ENCODE data around the gene MYL5.

The MYL5 gene

DNA sequence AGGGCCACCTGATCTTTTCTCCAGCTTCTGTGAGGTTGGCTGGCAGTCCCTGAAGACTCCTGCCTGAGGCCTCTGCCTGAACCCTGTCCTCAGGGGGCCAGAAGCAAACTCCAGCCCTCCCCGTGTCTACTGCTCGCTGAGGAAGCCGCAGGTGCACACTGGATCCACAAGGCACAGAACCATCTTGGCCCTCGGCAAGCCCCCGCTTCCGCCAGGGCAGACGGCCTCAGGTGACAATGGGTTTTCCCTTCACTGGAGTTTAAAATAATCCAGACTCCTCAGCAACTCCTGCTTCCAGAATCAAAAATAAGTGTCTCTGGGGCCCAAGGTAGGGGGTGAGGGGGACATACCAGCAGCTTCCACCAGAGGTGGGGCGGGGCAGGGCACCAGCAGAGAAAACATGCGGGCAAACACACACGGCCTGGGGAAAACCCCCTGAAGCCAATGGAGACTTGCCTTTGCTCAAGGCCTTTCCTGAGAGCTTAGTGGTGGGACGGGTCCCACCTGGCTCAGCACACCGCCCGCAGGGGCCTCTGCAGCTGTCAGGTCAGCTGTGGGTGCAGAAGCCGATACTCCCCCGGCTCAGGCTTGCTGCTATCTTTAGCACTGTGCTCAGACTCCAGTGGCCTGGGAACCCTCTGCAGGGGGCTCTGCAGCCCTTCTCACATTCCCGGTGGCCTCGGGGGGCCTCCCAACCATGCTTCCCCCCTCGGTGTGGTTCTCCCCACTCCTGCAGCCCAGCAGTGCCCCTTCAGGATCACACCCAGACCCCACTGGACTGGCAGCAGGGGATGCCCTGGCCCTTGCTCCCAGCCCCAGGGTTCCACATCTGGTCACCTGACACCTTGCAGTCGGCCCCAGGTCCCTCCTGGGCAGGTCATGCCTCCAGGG lies 1.9 kb downstream of the MYL5 start:
- TF ChIP-seq, protein P1, sequence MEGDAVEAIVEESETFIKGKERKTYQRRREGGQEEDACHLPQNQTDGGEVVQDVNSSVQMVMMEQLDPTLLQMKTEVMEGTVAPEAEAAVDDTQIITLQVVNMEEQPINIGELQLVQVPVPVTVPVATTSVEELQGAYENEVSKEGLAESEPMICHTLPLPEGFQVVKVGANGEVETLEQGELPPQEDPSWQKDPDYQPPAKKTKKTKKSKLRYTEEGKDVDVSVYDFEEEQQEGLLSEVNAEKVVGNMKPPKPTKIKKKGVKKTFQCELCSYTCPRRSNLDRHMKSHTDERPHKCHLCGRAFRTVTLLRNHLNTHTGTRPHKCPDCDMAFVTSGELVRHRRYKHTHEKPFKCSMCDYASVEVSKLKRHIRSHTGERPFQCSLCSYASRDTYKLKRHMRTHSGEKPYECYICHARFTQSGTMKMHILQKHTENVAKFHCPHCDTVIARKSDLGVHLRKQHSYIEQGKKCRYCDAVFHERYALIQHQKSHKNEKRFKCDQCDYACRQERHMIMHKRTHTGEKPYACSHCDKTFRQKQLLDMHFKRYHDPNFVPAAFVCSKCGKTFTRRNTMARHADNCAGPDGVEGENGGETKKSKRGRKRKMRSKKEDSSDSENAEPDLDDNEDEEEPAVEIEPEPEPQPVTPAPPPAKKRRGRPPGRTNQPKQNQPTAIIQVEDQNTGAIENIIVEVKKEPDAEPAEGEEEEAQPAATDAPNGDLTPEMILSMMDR (conservative IDR thresholded peaks at IDR 0.05; ENCODE audit: low read depth, low read length): no peak
- no peak overlapping the region for H3K4me3 ChIP-seq (ENCODE audit: low read depth, low read length)
- no peak for DNase-seq (ENCODE audit: low read depth)

DNA sequence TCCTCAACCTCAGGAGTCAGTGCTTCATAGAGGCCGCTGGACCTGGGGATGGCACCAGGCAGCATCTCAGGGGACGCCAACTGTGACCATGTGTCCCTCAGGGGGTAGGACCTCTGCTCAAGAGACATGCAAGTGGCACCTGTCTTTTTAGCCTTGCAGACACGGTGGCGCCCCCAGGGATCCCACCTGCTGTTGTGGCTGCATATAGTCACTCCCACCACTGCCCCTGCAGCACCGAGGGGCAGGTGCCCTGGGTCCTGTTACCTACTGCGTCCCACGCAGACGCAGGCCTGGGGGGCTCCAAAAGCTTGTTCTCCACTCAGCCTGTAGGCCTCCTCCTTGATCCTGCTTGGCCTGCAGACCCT lies 2.5 kb downstream of the MYL5 start:
- TF ChIP-seq, protein P1 (conservative IDR thresholded peaks at IDR 0.05; ENCODE audit: low read depth, low read length): no peak
- no peak for DNase-seq (ENCODE audit: low read depth)
- no peak overlapping the region for H3K4me3 ChIP-seq (ENCODE audit: low read depth, low read length)

DNA sequence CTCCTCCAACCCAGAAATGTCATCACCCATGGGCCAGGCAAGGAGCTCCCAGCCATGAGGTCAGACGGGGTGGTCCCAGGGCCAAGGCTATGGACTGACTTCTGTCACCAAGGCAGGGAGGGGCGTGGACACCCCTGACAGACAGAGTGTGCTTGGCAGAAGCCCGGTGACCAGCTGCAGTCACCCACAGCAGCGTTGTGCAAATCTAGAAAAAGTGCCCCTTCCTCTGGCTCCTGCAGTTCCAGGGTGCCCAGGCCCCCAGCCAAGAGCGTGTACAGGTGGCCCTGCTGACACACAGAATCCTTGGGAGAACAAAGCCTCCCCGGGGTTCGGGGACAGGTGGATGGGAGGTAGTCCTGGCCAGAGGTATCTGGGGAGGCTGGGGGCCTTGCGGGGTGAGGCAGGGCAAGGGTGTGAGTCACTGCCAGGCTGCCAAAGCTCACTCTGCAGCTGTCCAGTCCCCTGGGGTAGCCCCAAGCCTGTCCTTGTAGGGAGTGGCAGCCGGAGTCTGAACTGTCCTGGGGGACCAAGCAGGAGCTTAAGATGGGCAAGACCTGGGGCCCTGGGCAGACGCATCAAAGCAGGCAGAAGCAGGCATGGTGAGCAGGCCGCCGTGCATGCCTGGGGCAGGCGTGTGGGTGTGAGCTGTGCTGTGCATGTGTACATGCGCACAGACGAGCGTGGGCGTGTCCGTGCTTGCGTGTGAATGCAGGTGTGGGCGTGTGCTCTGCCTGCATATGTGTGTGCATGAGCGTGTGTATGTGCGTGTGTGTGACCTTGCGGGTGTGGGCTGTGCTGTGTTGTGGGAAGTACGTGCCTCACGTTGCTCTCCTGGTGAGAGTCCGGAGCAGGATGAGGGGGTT lies 3.3 kb downstream of the MYL5 start:
- H3K4me3 ChIP-seq (ENCODE audit: low read depth, low read length): no peak overlapping the region
- TF ChIP-seq, protein P1 (conservative IDR thresholded peaks at IDR 0.05; ENCODE audit: low read depth, low read length): no peak
- DNase-seq (ENCODE audit: low read depth): no peak

DNA sequence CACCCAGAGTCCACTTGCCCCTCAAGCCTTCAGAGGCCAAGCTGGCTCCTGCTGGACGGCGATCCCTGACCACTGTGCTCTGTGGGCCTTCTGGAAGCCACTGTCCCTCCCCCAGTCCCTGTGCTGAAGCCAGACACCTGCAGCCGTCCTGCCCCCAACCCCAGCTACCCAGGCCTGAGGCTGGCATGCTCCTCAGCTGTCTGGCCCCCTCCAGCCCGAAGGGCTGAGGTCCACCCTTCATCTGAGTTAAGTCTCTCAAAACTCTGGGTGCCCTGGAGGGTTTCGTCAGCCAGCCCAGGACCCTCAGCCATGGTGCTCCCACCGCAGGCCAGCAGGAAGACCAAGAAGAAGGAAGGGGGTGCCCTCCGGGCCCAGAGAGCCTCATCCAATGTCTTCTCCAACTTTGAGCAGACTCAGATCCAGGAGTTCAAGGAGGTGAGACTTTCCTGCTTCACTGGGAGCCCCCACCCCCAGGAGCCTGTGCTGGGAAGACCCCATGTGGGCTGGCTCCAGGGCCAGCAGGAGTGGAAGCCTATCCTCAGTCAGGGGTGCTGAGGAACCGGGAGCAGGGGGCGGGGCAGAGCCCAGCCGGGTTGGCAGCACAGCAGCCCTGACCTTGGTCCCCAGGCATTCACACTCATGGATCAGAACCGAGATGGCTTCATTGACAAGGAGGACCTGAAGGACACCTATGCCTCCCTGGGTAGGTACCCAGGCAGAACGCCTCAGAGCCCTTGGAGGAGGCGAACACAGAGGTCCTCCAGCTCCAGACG lies 4.2 kb downstream of the MYL5 start:
- no peak for DNase-seq (ENCODE audit: low read depth)
- no peak overlapping the region for H3K4me3 ChIP-seq (ENCODE audit: low read depth, low read length)
- TF ChIP-seq, protein P1 (conservative IDR thresholded peaks at IDR 0.05; ENCODE audit: low read depth, low read length): no peak

DNA sequence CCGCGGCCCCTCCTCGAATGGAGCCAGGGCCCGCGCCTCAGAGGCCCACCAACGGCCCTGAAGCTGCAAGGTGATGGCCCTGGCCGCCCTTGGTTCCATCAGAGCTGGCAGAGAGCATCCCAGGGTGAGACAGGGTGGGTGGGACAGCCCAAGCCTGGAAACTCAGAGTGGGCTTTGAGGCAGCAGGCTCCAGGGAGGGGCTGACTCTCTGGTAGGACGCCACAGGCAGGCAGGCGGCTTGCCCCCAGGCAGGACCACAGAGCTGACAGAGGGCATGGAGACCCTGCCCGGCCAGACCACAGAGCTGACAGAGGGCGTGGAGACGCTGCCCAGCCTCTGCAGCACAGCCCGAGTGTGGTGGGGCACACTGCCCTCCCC lies 4.8 kb downstream of the MYL5 start:
- H3K4me3 ChIP-seq (ENCODE audit: low read depth, low read length): no peak overlapping the region
- TF ChIP-seq, protein P1 (conservative IDR thresholded peaks at IDR 0.05; ENCODE audit: low read depth, low read length): no peak
- DNase-seq (ENCODE audit: low read depth): no peak

DNA sequence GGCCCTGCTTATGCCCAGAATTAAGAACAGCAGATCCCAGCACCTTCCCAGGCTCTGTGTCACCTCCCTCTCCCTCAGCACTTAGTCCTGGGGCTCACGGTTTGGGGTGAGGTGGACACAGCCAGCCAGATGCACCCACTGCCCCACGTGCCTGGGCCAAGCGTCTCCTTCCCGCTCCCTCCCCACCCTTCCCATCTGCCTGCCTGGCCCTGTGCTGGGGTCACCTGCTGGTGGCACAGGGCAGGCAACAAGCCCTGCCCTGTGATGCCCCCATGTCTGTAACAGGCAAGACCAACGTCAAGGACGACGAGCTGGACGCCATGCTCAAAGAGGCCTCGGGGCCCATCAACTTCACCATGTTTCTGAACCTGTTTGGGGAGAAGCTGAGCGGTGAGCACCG lies 5.3 kb downstream of the MYL5 start:
- no peak for DNase-seq (ENCODE audit: low read depth)
- H3K4me3 ChIP-seq (ENCODE audit: low read depth, low read length): no peak overlapping the region
- TF ChIP-seq, protein P1 (conservative IDR thresholded peaks at IDR 0.05; ENCODE audit: low read depth, low read length): no peak

Data from choroid plexus epithelial cell (primary cell).